G401.6 (cell line): ENCODE measurements around the gene HFM1.
"Not testable (repeated sequence)": the region's sequence is repeated elsewhere in the genome, so short reads cannot be mapped to it uniquely, and the experiment has no call there.

Source experiments
- FAIRE-seq: peaks from 2 replicates; lab custom pipeline; 2012; peaks lifted over from hg19 to GRCh38; lab: Jason Lieb, UNC

Gene HFM1, protein sequence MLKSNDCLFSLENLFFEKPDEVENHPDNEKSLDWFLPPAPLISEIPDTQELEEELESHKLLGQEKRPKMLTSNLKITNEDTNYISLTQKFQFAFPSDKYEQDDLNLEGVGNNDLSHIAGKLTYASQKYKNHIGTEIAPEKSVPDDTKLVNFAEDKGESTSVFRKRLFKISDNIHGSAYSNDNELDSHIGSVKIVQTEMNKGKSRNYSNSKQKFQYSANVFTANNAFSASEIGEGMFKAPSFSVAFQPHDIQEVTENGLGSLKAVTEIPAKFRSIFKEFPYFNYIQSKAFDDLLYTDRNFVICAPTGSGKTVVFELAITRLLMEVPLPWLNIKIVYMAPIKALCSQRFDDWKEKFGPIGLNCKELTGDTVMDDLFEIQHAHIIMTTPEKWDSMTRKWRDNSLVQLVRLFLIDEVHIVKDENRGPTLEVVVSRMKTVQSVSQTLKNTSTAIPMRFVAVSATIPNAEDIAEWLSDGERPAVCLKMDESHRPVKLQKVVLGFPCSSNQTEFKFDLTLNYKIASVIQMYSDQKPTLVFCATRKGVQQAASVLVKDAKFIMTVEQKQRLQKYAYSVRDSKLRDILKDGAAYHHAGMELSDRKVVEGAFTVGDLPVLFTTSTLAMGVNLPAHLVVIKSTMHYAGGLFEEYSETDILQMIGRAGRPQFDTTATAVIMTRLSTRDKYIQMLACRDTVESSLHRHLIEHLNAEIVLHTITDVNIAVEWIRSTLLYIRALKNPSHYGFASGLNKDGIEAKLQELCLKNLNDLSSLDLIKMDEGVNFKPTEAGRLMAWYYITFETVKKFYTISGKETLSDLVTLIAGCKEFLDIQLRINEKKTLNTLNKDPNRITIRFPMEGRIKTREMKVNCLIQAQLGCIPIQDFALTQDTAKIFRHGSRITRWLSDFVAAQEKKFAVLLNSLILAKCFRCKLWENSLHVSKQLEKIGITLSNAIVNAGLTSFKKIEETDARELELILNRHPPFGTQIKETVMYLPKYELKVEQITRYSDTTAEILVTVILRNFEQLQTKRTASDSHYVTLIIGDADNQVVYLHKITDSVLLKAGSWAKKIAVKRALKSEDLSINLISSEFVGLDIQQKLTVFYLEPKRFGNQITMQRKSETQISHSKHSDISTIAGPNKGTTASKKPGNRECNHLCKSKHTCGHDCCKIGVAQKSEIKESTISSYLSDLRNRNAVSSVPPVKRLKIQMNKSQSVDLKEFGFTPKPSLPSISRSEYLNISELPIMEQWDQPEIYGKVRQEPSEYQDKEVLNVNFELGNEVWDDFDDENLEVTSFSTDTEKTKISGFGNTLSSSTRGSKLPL (N-terminal part only)

DNA sequence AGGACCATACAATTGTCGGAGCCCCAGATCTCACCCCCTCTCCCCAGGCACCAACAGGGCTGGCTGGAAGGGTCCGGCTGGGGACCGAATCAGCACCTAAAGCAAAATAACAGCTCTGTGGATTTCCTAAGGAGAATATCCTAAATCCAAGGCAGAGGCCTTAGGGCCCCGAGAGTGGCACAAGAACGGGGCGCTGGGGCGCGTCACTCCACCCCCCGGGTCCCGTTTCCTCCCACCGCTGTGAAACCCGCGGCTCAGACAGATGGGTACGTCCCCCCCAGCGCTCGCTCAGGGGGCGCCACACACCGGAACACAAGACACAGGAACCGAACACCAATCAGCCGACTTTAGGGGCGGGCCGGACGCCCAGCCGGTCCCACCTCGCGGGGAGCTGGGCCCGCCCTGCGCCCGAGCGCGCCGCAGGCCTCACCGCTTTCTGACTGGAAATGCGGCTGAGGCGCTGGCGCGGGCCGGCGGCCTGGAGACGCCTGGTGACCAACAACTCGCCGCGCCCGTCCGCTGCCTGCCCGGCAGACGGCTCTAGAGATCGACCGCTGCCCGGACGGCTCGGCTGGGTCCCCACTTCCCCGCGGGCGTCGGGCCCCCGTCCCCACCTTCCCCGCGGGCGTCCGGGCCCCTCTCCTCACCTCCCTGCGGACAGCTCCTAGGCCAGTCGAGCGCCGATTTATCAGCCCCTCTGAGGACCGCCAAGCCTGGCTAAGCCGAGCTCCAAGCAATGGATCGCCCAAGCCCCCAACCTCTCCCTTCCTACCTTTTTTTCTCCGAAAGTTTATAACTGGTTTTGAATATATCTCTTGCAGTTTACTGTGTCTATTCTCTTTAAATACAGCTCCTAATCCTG, at the start of gene HFM1:
Gene HFM1 (minus strand): TSS at position 687 of the 862 bp plus-strand sequence. CDS start 3,755 bp downstream, outside the sequence.
- FAIRE-seq = no peak

DNA sequence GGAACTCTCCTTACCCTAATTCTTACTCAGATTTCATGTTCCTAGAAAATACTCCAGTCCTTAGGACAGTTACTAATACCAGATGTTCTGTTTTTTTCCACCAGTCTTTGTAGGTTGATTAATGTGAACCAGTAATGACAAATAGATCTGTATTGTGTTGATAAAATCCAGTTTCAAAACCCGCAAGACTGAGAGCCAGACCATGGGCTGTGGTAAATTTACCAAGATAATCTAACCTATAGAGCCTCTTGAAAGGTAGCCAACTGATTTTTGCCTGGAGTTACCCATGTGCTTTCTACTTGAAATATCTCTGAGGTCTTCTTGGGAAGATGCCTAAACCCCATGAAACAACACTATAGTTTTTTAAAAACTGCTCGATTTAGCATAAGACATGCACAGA, 49.5 kb upstream of the HFM1 start:
- no peak for FAIRE-seq

DNA sequence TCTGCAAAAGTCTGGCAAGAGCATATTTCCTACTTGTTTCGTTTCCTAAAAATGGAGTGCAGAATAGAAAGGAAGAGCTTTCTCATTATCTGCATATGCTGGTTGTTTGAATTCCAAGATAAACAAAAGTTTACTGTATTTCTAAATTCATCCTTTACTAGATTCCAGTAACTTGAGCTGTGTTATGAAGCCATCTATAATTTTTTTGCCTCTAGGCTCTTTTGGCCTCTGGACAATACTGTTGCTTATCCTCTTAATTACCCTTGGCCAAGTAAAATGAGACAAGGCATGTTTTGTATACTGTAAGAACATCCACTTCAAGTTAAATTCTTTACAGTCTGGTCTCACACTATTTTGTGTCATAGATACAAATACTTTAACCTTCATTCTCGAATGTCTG, 45.6 kb upstream of the HFM1 start:
- FAIRE-seq = no peak

DNA sequence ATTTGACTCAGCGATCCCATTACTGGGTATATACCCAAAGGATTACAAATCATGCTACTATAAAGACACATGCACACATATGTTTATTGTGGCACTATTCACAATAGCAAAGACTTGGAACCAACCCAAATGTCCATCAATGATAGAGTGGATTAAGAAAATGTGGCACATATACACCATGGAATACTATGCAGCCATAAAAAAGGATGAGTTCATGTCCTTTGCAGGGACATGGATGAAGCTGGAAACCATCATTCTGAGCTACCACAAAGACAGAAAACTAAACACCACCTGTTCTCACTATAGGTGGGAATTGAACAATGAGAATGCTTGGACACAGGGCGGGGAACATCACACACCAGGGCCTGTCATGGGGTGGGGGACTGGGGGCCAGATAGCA, 43.1 kb upstream of the HFM1 start:
- not testable (repeated sequence) for FAIRE-seq

DNA sequence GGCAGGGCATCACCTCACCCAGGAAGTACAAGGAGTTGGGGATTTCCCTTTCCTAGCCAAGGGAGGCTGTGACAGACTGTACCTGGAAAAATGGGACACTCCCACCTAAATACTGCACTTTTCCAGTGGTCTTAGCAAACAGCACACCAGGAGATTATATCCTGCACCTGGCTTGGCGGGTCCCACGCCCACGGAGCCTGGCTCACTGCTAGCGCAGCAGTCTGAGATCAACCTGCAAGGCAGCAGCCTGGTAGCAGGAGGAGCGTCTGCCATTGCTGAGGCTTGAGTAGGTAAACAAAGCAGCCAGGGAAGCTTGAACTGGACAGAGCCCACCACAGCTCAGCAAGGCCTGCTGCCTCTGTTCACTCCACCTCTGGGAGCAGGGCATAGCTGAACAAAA, 37.3 kb upstream of the HFM1 start:
- FAIRE-seq = not testable (repeated sequence)

DNA sequence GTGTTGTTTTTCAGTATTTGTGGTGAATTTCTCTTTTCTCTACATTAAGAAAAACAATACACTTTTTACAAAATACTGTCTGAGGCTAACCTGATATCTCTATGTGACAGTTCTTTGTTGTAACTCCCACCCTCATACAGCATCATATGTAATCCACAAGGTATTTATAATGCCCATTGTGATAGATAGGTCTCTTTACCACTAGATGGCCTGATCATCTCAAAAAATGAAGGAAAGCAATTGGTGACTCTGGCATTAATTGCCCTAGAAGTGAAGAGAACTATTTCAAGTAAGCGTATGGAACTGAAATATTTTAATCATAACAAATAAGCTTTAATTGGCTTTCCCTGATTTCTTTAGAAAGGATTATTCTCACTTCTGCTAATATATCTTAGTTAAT, 36.2 kb upstream of the HFM1 start:
- peak; percentile 30 for FAIRE-seq

DNA sequence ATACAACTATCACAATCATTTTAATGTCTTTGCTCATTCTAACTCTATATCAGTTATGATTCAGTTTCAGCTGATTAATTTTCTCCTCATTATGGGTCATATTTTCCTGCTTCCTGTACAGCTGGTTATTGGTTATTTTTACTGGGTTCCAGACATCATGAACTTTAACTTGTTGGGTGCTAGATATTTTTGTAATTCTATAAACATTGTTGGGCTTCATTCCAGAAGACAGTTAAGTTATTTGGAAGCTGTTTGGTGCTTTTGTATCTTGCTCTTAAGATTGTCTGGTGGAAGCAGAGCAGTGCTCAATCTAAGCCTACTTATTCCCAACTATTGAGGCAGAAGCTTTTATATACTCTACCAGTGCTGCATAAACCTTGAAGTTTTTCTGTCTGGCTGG, 34.4 kb upstream of the HFM1 start:
- no peak for FAIRE-seq

DNA sequence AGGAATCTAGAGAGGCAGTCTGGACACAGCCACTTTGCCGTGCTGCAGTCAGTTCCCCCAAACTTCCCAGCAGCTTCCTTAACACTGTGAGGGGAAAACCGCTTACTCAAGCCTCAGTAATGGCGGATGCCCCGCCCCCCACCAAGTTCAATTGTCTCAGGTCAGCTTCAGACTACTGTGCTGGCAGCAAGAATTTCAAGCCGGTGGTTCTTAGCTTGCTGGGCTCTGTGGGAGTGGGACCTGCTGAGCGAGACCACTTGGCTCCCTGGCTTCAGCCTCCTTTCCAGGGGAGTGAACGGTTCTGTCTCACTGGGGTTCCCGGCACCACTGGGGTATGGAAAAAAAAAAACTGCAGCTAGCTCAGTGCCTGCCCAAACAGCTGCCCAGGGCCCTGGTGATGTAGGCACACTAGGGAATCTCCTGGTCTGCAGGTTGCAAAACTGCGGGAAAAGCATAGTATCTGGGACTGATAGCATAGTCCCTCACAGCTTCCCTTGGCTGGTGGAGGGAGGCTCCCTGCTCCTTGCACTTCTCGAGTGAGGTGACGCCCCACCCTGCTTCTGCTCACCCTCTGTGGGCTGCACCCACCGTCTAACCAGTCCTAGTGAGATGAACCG, 23.7 kb upstream of the HFM1 start:
- no peak for FAIRE-seq

DNA sequence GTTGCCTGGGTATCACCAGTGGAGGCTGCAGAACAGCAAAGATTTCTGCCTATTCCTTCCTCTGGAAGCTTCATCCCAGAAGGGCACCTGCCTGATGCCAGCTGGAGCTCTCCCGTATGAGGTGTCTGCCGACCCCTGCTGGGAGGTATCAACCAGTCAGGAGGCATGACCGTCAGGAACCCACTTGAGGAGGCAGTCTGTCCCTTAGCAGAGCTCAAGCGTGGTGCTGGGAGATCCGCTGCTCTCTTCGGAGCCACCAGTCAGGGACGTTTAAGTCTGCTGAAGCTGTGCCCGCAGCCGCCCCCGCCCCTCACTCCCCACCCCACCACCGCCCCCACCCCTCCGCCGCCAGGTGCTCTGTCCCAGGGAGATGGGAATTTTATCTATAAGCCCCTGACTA, 23.1 kb upstream of the HFM1 start:
- FAIRE-seq = no peak

DNA sequence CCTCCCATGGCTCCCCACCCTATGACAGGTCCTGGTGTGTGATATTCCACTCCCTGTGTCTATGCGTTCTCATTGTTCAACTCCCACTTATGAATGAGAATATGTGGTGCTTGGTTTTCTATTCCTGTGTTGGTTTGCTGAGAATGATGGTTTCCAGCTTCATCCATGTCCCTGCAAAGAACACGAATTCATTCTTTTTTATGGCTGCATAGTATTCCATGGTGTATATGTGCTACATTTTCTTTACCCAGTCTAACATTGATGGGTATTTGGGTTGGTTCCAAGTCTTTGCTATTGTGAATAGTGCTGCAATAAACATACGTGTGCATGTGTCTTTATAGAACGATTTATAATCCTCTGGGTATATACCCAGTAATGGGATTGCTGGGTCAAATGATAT, 17.9 kb upstream of the HFM1 start:
- FAIRE-seq = not testable (repeated sequence)

DNA sequence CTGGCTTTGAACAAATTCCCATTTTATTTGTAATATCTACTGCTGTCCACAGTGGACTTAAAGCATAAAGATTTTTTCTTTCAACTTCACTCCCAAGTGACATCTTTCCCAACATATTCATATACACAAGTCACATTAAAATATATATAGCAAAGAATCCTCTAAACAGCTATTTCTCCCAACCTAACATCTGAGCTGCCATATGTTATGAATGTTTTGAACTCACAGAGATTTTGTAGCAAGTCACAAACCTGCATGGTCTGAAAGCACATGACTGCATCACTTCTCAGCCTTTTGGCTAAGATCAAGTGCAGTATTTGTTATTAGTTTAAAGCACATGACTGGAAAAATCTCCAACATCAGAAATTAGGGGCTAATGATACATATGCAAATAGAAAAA, 7.7 kb upstream of the HFM1 start:
- FAIRE-seq = no peak

DNA sequence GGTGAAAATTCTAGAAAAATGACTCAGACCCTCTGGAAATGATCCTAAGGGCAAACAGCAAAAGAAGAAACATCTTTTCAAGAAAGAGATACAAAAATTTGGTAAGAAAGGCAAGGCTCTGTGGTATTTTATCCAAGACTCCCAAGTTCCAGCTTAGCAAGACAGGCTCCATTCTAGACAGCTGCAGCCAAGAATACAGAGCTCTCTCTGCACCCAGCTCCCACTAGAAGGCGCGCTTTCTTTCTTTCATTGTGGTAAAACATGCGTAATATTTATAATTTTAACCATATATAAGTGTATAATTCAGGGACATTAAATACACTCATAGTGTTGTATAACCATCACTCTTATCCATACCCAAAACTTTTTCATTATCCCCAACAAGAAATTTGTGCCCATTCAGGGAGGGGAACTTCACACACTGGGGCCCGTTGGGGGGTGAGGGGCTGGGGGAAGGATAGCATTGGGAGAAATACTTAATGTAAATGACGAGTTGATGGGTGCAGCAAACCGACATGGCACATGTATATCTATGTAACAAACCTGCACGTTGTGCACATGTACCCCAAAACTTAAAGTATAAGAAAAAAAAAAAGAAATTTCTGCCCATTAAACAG, 2.2 kb upstream of the HFM1 start:
- FAIRE-seq = no peak

DNA sequence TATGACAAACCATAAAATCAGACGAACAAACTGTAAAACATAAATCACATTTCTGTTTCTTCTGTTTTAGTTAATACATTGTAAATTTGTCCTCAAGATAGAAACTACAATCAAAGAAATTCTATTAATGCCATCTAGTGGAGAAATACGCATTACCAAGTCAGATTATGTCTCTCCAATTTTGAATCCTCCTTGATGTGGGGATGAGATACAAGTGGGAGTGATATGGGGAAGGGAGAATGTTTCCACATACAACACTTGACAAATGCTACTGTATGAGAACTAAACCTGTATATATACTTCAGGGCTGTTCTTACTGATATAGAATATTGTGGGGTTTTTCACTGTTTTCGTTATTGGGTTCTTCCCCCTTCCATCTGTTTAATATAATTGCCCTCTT, 2.6 kb downstream of the HFM1 start:
- peak; percentile 95 for FAIRE-seq

DNA sequence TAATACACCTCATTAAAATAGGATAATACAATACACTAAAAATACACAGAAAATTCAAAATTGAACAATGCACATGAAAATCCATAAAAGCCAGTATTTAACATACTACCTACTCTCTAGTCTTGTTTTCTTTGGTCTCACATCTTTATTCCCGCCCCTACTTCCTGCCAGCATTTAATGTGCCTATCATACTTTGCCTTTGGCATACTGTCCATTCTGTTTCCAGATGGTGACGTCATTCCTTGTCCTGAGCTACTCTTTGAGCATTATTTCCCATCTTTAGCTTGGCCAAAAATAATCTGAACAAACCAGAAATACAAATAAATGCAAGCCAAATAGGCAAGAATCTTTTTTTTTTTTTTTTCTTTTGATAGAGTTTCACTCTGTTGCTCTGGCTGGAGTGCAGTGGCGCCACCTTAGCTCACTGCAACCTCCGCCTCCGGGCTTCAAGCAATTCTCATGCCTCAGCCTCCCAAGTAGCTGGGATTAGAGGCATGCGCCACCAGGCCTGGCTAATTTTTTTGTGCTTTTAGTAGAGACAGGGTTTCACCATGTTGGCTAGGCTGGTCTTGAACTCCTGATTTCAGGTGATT, 4.4 kb downstream of the HFM1 start:
- no peak for FAIRE-seq

DNA sequence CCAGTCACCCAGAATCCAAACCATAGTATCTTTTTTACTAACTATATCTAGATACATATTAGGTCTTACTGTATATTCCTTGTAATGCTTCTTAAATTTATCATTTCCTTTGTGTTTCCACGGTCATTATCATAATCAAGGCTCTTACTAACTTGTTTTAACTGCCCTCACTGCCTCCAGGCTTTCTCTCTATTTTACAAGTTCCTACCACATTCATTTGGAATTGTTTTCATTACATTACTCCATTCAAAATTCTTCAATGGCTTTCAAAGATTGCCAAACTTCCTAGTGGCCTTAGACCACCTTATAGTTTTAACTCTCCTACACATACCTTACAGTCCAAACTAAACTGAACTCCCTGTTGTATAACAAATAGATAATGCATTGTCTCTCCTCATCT, 6.3 kb downstream of the HFM1 start:
- no peak for FAIRE-seq

DNA sequence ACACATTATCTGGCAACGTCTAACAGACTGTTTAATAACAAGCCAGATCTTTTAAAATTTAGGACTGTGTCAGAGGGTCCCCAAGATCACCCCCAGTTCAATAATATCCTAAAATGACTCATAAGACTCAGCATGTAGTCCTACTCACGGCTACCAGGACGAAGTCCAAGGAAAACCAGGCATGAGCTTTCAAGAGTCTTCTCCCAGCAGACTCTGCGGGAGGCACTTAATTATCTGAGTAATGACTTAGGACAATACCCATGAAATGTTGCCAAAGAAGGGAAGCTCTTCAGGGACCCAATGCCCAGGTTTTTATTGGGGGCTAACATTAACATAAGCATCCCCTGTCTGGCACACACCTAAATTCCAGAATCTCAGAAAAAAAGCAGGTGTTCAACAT, 7.0 kb downstream of the HFM1 start:
- FAIRE-seq = no peak

DNA sequence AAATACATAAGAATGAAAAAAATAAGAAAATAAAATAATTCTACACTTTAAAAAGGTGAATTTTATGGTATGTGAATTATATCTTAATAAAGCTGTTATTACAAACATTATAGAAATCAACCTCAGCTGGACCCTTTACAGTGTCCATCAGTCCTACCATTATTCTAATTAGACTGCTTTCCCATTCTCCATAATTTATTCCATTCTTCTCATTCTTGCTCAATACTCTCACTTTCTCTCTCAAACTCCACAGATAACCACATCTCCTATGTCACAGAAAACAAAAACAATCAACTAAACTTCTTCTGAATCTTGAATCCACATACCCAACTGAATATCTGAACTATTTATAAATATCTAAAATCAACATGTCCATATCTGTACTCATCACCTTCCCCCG, 11.6 kb downstream of the HFM1 start:
- FAIRE-seq = peak; percentile 28

DNA sequence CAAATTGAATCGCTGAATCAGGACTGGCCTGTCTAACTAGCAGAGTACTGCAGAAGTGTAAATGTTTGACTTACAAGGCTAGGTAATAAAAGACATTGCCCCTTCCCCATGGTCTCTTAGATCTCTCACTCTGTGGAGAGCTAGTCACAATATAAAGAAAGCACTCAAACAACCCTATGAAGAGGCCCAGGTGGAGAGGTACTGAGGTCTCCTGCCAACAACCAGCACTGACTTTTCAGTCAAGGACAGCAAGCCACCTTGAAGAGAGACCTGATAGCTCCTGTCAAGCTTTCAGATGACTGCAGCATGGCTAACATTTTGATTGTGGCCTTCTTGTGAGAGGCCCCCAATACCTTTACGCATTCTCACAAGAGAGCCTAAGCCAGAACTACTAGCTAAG, 18.5 kb downstream of the HFM1 start:
- no peak for FAIRE-seq

DNA sequence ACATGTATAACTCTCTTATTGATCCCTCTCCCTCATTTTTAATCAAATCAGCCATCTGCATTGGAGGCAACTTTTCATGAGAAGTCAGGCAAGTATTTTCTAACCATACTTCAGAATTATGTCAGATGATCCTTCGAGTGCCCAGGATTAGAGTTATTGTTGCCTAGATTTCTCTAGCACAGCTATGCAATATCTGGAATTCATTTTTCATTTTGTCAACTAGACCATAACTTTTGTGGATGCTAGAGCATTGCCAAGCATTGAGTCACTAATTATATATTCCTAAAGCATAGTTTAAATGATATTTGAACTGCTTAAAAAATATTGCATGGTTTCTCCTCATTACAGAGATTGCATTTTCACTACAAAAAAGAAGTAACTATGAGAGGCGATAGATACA, 21.2 kb downstream of the HFM1 start:
- no peak for FAIRE-seq

DNA sequence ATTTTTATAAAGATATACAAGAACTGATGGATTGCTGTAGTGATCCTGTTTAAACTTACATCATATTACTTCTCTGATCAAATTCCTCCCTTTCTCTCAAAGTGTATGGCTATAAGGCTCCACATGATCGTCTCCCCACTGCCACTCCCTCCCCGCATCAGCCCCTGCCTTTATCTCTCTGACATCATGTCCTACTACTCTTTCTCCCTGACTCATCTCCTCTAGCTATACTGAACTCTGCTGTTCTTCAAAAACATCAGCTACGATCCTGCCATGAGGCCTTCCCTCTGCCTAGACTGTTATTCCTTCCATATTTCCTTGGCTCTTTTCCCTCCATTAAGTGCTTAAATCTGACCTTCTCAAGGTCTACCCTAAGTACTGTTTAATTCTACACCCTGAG, 22.8 kb downstream of the HFM1 start:
- no peak for FAIRE-seq
